ENCODE results near the gene INTS11.
A peak's percentile ranks its signal among the peaks of the same experiment; 100 is the strongest.

Gene INTS11

DNA sequence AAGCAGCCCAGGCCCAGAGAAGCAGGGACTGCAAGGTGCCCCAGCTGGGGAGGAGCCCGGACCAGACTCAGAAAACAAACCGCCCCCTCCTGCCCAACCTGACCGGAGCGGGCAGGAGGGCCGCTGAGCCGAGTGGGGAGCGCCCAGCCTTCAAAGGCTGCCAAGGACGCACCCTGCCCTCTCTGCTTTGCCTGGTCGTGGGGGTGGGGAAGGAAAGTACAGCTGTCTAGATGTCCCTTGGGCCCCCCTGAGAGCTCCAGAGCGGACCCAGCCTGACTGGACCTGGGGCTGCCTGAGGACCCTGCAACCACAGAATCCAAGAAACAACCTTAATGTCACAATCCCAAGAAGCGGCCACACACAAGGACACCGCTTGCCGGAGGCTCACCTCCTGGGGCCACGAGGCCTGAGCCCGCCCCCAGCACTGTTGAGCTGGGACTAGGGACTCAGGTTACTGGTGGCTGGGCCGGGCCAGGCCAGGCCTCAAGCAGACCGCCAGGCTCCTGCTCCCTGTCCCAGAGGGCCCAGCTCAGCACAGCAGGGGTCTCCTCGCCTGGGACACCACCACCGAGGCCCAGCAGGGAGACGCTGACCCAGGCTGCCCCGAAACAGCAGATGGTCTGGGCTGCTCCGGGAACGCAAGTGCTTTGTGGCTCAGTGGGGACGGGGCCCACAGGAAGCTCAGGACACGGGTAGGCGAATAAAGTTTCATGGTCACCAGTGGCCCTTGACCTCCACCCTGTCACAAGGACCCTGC lies 23.4 kb upstream of the INTS11 start:
- TF ChIP-seq ZNF384 (IDR thresholded peaks at IDR 0.05): no peak
- no peak for TF ChIP-seq TARDBP (IDR thresholded peaks at IDR 0.05)
- no peak for TF ChIP-seq FOXA1 (IDR thresholded peaks at IDR 0.05)
- TF ChIP-seq NFRKB (IDR thresholded peaks at IDR 0.05): no peak
- TF ChIP-seq FOXK2 (IDR thresholded peaks at IDR 0.05): no peak
- TF ChIP-seq L3MBTL2 (conservative IDR thresholded peaks at IDR 0.05): no peak
- no peak for TF ChIP-seq CTBP1 (IDR thresholded peaks at IDR 0.05; ENCODE audit: borderline replicate concordance)
- TF ChIP-seq ARNT (IDR thresholded peaks at IDR 0.05): no peak
- no peak for TF ChIP-seq SUZ12 (IDR thresholded peaks at IDR 0.05)
- TF ChIP-seq ELF4 (IDR thresholded peaks at IDR 0.05): no peak
- TF ChIP-seq, protein P1, sequence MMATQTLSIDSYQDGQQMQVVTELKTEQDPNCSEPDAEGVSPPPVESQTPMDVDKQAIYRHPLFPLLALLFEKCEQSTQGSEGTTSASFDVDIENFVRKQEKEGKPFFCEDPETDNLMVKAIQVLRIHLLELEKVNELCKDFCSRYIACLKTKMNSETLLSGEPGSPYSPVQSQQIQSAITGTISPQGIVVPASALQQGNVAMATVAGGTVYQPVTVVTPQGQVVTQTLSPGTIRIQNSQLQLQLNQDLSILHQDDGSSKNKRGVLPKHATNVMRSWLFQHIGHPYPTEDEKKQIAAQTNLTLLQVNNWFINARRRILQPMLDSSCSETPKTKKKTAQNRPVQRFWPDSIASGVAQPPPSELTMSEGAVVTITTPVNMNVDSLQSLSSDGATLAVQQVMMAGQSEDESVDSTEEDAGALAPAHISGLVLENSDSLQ (IDR thresholded peaks at IDR 0.05): no peak
- TF ChIP-seq FOXM1 (IDR thresholded peaks at IDR 0.05; ENCODE audit: borderline replicate concordance): no peak
- TF ChIP-seq SP1 (IDR thresholded peaks at IDR 0.05): no peak
- ChIA-PET POLR2A (interaction anchor here (0.8 to 1.4 kb wide), 9 partner anchors 10 to 53 kb away, joined by 3 to 5 read pairs (median 4); partner anchors contain the start of genes AURKAIP1 and CCNL2), CTCF (no interaction called here)
- DNase-seq (ENCODE audit: extremely low spot score): peak; percentile 49

DNA sequence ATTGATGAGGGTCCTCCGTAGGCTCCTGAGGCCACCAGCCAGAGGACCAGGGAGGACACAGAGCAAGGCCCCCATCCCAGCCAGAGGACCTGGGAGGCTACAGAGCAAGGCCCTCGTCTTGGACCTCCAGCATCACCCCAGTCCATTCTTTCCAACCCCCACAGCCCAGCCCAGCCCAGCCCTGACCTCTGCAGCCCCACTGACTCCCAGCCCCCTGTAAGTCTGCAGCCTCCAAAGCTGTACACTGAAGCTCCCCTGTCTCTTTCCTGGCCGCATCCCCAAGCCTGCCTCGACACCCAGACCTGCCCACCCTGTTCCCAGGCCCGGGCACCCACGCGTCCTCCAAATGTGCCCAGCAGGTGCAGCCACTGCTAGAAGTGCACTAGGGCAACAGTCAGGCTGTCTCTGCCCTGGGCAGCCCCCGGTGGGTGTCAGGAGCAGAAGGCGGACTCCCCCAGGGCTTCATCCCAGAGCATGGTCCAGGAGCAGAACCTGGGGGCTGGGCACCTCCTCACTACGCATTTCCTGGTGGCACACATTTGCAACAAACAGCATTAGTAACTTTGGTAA lies 22.7 kb upstream of the INTS11 start:
- CTCF ChIA-PET: interaction anchor here (0.5 kb wide), 1 partner anchor 311 kb away, joined by 4 read pairs; no protein-coding TSS in a partner anchor
- no peak for DNase-seq (ENCODE audit: extremely low spot score)
- TF ChIP-seq ZNF384 (IDR thresholded peaks at IDR 0.05) (no peak), FOXK2 (IDR thresholded peaks at IDR 0.05) (no peak), HDGF (IDR thresholded peaks at IDR 0.05; ENCODE audit: borderline replicate concordance) (no peak), ELF4 (IDR thresholded peaks at IDR 0.05) (no peak), FOXA1 (IDR thresholded peaks at IDR 0.05) (no peak), TARDBP (IDR thresholded peaks at IDR 0.05) (no peak), L3MBTL2 (conservative IDR thresholded peaks at IDR 0.05) (no peak), FOXM1 (IDR thresholded peaks at IDR 0.05; ENCODE audit: borderline replicate concordance) (no peak), SP1 (IDR thresholded peaks at IDR 0.05) (no peak), BHLHE40 (IDR thresholded peaks at IDR 0.05; ENCODE audit: borderline replicate concordance) (no peak), LEF1 (IDR thresholded peaks at IDR 0.05; ENCODE audit: borderline replicate concordance) (no peak), CTBP1 (IDR thresholded peaks at IDR 0.05; ENCODE audit: borderline replicate concordance) (no peak), SUZ12 (IDR thresholded peaks at IDR 0.05) (no peak)
- TF ChIP-seq, protein P1 (IDR thresholded peaks at IDR 0.05): no peak
- POLR2A ChIA-PET: interaction anchor here (0.8 to 1.2 kb wide), 6 partner anchors 11 to 52 kb away, joined by 3 to 5 read pairs (median 4); partner anchors contain the start of genes AURKAIP1 and CCNL2

DNA sequence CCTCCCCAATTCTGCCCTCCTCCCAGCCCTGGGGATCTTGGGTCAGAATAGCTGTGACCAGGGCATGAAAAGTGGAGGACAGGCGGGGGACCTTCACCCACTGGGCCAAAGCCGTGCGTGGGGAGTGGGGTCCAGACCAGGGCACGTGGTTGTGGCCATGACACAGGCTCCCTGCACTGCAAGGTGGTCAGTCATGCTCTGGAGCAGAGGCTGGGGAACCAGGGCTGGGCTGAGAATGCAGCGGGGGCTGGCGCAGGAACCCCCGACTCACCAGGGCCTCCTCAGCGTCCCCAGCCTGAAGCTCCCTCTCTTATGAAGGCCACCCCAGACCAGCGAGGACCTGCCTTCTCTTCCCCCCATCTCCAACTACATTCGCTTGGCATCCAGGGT lies 22.0 kb upstream of the INTS11 start:
- CTCF ChIA-PET: interaction anchor here (1.9 kb wide), 1 partner anchor 158 kb away, joined by 9 read pairs; no protein-coding TSS in a partner anchor
- TF ChIP-seq, protein P1 (IDR thresholded peaks at IDR 0.05): no peak
- TF ChIP-seq ELF4 (IDR thresholded peaks at IDR 0.05) (no peak), FOXK2 (IDR thresholded peaks at IDR 0.05) (no peak), ZNF384 (IDR thresholded peaks at IDR 0.05) (no peak), HDGF (IDR thresholded peaks at IDR 0.05; ENCODE audit: borderline replicate concordance) (no peak), SP1 (IDR thresholded peaks at IDR 0.05) (no peak), LEF1 (IDR thresholded peaks at IDR 0.05; ENCODE audit: borderline replicate concordance) (no peak), ARNT (IDR thresholded peaks at IDR 0.05) (no peak), FOXM1 (IDR thresholded peaks at IDR 0.05; ENCODE audit: borderline replicate concordance) (no peak), BHLHE40 (IDR thresholded peaks at IDR 0.05; ENCODE audit: borderline replicate concordance) (no peak), TARDBP (IDR thresholded peaks at IDR 0.05) (no peak), SUZ12 (IDR thresholded peaks at IDR 0.05) (no peak), NFRKB (IDR thresholded peaks at IDR 0.05) (no peak)
- POLR2A ChIA-PET: no interaction called here
- no peak for DNase-seq (ENCODE audit: extremely low spot score)

DNA sequence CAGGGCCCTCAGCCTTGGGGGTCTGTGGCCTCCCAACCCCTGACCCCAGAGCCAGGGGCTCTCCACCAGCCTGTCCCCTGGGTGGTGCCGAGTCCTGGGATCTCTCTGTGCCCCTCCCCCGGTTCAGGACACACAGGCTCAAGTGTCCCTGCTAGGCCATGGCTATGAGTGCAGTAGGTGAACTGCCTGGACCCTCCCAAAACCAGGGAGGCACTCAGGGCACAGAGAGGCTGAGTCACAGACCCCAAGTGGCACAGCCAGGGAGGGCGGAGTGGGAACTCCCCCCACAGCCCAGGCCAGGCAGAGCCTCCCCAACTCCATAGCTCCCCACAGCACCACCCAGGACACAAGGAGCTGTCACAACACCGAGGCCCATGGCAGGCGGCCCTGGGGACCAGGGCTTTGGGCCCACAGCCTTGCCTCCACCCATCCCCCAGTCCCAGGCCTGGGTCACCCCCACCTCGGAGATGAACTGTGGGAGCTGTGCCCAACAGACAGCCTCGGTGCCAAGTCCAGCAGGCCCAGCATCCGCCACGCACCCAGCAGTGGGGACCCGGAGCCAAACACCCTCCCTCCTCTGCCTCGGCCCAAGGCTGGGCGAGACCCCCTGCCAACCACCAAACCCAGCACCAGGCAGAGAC lies 21.5 kb upstream of the INTS11 start:
- ChIA-PET POLR2A (no interaction called here), CTCF (interaction anchor here (1.9 kb wide), 1 partner anchor 158 kb away, joined by 9 read pairs; no protein-coding TSS in a partner anchor)
- no peak for DNase-seq (ENCODE audit: extremely low spot score)
- no peak for TF ChIP-seq SP1 (IDR thresholded peaks at IDR 0.05)
- no peak for TF ChIP-seq TARDBP (IDR thresholded peaks at IDR 0.05)
- no peak for TF ChIP-seq FOXK2 (IDR thresholded peaks at IDR 0.05)
- TF ChIP-seq FOXM1 (IDR thresholded peaks at IDR 0.05; ENCODE audit: borderline replicate concordance): no peak
- no peak for TF ChIP-seq SUZ12 (IDR thresholded peaks at IDR 0.05)
- no peak for TF ChIP-seq ARNT (IDR thresholded peaks at IDR 0.05)
- no peak for TF ChIP-seq HDGF (IDR thresholded peaks at IDR 0.05; ENCODE audit: borderline replicate concordance)
- no peak for TF ChIP-seq L3MBTL2 (conservative IDR thresholded peaks at IDR 0.05)
- TF ChIP-seq ZNF384 (IDR thresholded peaks at IDR 0.05): no peak
- no peak for TF ChIP-seq NFRKB (IDR thresholded peaks at IDR 0.05)
- no peak for TF ChIP-seq CTBP1 (IDR thresholded peaks at IDR 0.05; ENCODE audit: borderline replicate concordance)
- TF ChIP-seq LEF1 (IDR thresholded peaks at IDR 0.05; ENCODE audit: borderline replicate concordance): no peak

DNA sequence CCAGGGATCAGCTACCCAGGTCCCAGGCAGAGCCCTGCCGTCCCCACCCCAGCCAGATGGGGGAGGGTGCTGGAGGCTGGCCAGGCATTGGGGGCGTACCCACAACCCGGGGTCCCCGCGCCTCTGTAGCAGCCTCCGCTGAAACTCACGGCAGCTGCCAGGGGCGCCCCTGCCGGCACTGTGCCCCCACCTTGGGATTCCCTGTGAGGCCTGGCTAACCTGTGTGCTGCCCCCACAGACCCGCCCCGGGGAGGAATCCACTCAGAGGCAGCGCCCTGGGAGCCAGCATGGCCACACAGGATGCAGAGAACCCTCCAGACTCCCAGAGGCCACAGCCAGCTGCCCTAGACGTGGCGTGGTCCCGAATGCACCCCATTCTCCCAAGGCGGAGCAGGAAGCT lies 20.9 kb upstream of the INTS11 start:
- ChIA-PET CTCF (interaction anchor here (1.9 kb wide), 1 partner anchor 159 kb away, joined by 9 read pairs; no protein-coding TSS in a partner anchor), POLR2A (no interaction called here)
- no peak for DNase-seq (ENCODE audit: extremely low spot score)
- TF ChIP-seq L3MBTL2 (conservative IDR thresholded peaks at IDR 0.05): no peak

Measured in HEK293T (cell line).